Trophoblast cell (in vitro differentiated cells and primary cell): ENCODE data around the gene CYP4A11.
"Not testable (repeated sequence)": the region's sequence is repeated elsewhere in the genome, so short reads cannot be mapped to it uniquely, and the experiment has no call there.

ENCODE experiments used
- DNase-seq, 2 donors: peaks; one replicate each; pipeline ENCODE4 v3.0.0-alpha.2; 2016
- H2AFZ ChIP-seq: 2 replicates; pipeline ENCODE4 v1.6.1; 2013; ENCODE audit warnings: low read length, moderate library complexity, mild to moderate bottlenecking; ENCODE audit not compliant: insufficient read depth, poor library complexity
- H2AK5ac ChIP-seq: 2 replicates; pipeline ENCODE4 v1.6.1; 2013; ENCODE audit warnings: mild to moderate bottlenecking, low read length
- H2BK120ac ChIP-seq: 2 replicates; pipeline ENCODE4 v1.6.1; 2013; ENCODE audit warnings: low read length, mild to moderate bottlenecking, moderate library complexity; ENCODE audit not compliant: insufficient read depth, poor library complexity
- H2BK12ac ChIP-seq: 2 replicates; pipeline ENCODE4 v1.6.1; 2013; ENCODE audit warnings: mild to moderate bottlenecking, low read length, moderate library complexity
- H2BK5ac ChIP-seq: 2 replicates; pipeline ENCODE4 v1.6.1; 2013; ENCODE audit warnings: low read length, low read depth, moderate library complexity, mild to moderate bottlenecking; ENCODE audit not compliant: poor library complexity
- H3K14ac ChIP-seq: 2 replicates; pipeline ENCODE4 v1.6.1; 2013; ENCODE audit warnings: mild to moderate bottlenecking, low read length
- H3K18ac ChIP-seq: 2 replicates; pipeline ENCODE4 v1.6.1; 2013; ENCODE audit warnings: mild to moderate bottlenecking, low read length
- H3K23ac ChIP-seq: 2 replicates; pipeline ENCODE4 v1.6.1; 2013; ENCODE audit warnings: low read length
- H3K27ac ChIP-seq: 2 replicates; pipeline ENCODE4 v1.5.1; 2013; ENCODE audit warnings: low read depth, mild to moderate bottlenecking, inconsistent platforms, low read length, moderate library complexity
- H3K27me3 ChIP-seq: 2 replicates; pipeline ENCODE4 v1.6.1; 2013; ENCODE audit warnings: inconsistent platforms, mild to moderate bottlenecking, low read length, moderate library complexity; ENCODE audit not compliant: insufficient read depth
- H3K36me3 ChIP-seq, 2 experiments: 1 replicate in 1 of 2; 2 replicates in 1 of 2; pipeline ENCODE4 v1.6.1; 2013; ENCODE audit warnings: low read length in 2 of 2, mild to moderate bottlenecking in 2 of 2, moderate library complexity in 1 of 2; ENCODE audit not compliant: insufficient read depth in 2 of 2, control insufficient read depth in 1 of 2
- H3K4ac ChIP-seq: 2 replicates; pipeline ENCODE4 v1.6.1; 2013; ENCODE audit warnings: low read depth, mild to moderate bottlenecking, low read length, moderate library complexity
- H3K4me1 ChIP-seq, 2 experiments: 1 replicate in 1 of 2; 2 replicates in 1 of 2; pipeline ENCODE4 v1.6.1; 2013; ENCODE audit warnings: low read length in 2 of 2, mild to moderate bottlenecking in 2 of 2, moderate library complexity in 1 of 2; ENCODE audit not compliant: insufficient read depth in 2 of 2, control insufficient read depth in 1 of 2
- H3K4me2 ChIP-seq: 2 replicates; pipeline ENCODE4 v1.6.1; 2013; ENCODE audit warnings: inconsistent platforms, mild to moderate bottlenecking, low read length, moderate library complexity
- H3K4me3 ChIP-seq: 2 replicates; pipeline ENCODE4 v1.5.1; 2013; ENCODE audit warnings: mild to moderate bottlenecking, low read depth, low read length, inconsistent platforms
- H3K79me1 ChIP-seq: one replicate; pipeline ENCODE4 v1.6.1; 2013; ENCODE audit warnings: low read length
- H3K79me2 ChIP-seq: 2 replicates; pipeline ENCODE4 v1.6.1; 2013; ENCODE audit warnings: low read length, mild to moderate bottlenecking; ENCODE audit not compliant: control insufficient read depth, insufficient read depth, poor library complexity
- H3K9ac ChIP-seq: 2 replicates; pipeline ENCODE4 v1.6.1; 2013; ENCODE audit warnings: mild to moderate bottlenecking, low read length
- H3K9me3 ChIP-seq: 2 replicates; pipeline ENCODE4 v1.6.1; 2013; ENCODE audit warnings: low read depth, mild to moderate bottlenecking, control low read depth, inconsistent platforms, low read length; ENCODE audit not compliant: insufficient read depth
- H4K12ac ChIP-seq: 2 replicates; pipeline ENCODE4 v1.6.1; 2013; ENCODE audit warnings: low read depth, mild to moderate bottlenecking, low read length, moderate library complexity
- H4K8ac ChIP-seq: 2 replicates; pipeline ENCODE4 v1.6.1; 2013; ENCODE audit warnings: low read depth, mild to moderate bottlenecking, low read length, moderate library complexity
- H4K91ac ChIP-seq: one replicate; pipeline ENCODE4 v1.6.1; 2013; ENCODE audit warnings: low read depth, mild to moderate bottlenecking, low read length, moderate library complexity
- WGBS: extraction: QIAGEN DNeasy Blood & Tissue Kit; methylation state at CpG from one replicate; pipeline ENCODE4 v1.1.7; 2013; ENCODE audit warnings: missing lambda C conversion rate; ENCODE audit not compliant: insufficient read length, insufficient coverage; ENCODE audit errors: extremely low coverage; 5-methylcytosine and 5-hydroxymethylcytosine counted together

The CYP4A11 gene

GRCh38 chr1:46947706-46948105, 6.4 kb upstream of the CYP4A11 start:
- not testable (repeated sequence) for H3K27ac ChIP-seq, H3K18ac ChIP-seq, H3K4ac ChIP-seq, H4K91ac ChIP-seq, H3K79me1 ChIP-seq, H2AK5ac ChIP-seq, H3K9me3 ChIP-seq, H3K36me3 ChIP-seq, H3K79me2 ChIP-seq, H3K23ac ChIP-seq, H2BK120ac ChIP-seq, H3K4me1 ChIP-seq, H3K27me3 ChIP-seq, H2BK5ac ChIP-seq, DNase-seq, H3K14ac ChIP-seq, H3K4me2 ChIP-seq, H3K4me3 ChIP-seq, H3K9ac ChIP-seq, H2BK12ac ChIP-seq, H2AFZ ChIP-seq, H4K12ac ChIP-seq, H4K8ac ChIP-seq
- WGBS: no CpG with 5 or more reads among the region's 2 CpGs

GRCh38 chr1:46942086-46942485, 810 bp upstream of the CYP4A11 start:
- no peak overlapping the region for H2BK5ac ChIP-seq
- H3K79me1 ChIP-seq: no peaks in the 10 kb centered on the region
- H3K36me3 ChIP-seq: no peaks in the 10 kb centered on the region
- H4K8ac ChIP-seq: no peak overlapping the region
- no peak overlapping the region for H3K4me3 ChIP-seq
- H4K91ac ChIP-seq: no peak overlapping the region
- H3K14ac ChIP-seq: no peak overlapping the region
- DNase-seq: no peak
- no peak overlapping the region for H2AFZ ChIP-seq
- no peak overlapping the region for H3K18ac ChIP-seq
- no peak overlapping the region for H3K9ac ChIP-seq
- H3K27me3 ChIP-seq: no peaks in the 10 kb centered on the region
- H3K4ac ChIP-seq: no peak overlapping the region
- no peak overlapping the region for H2BK12ac ChIP-seq
- no peak overlapping the region for H4K12ac ChIP-seq
- no peak overlapping the region for H3K27ac ChIP-seq
- no peak overlapping the region for H3K23ac ChIP-seq
- H3K4me2 ChIP-seq: no peak overlapping the region
- H3K79me2 ChIP-seq: no peaks in the 10 kb centered on the region
- H2BK120ac ChIP-seq: no peak overlapping the region
- H3K9me3 ChIP-seq: peaks cover 2% of the 10 kb centered on the region
- no peaks in the 10 kb centered on the region for H3K4me1 ChIP-seq
- no peak overlapping the region for H2AK5ac ChIP-seq

- H4K12ac ChIP-seq: no peak overlapping the region
- H3K23ac ChIP-seq: no peak overlapping the region
- H3K27me3 ChIP-seq: no peaks in the 10 kb centered on the region
- H4K8ac ChIP-seq: no peak overlapping the region
- WGBS: no CpG with 5 or more reads among the region's 7 CpGs
- H3K27ac ChIP-seq: no peak overlapping the region
- no peak for DNase-seq
- H3K79me2 ChIP-seq: no peaks in the 10 kb centered on the region
- H2AK5ac ChIP-seq: no peak overlapping the region
- no peak overlapping the region for H4K91ac ChIP-seq
- H2BK5ac ChIP-seq: no peak overlapping the region
- no peak overlapping the region for H3K14ac ChIP-seq
- no peak overlapping the region for H2BK120ac ChIP-seq
- no peak overlapping the region for H2BK12ac ChIP-seq
- no peaks in the 10 kb centered on the region for H3K79me1 ChIP-seq
- H3K9me3 ChIP-seq: peaks cover 2% of the 10 kb centered on the region
- H3K18ac ChIP-seq: no peak overlapping the region
- H3K4me2 ChIP-seq: no peak overlapping the region
- no peaks in the 10 kb centered on the region for H3K36me3 ChIP-seq
- no peak overlapping the region for H3K9ac ChIP-seq
- no peak overlapping the region for H3K4me3 ChIP-seq
- H3K4me1 ChIP-seq: no peaks in the 10 kb centered on the region
- H3K4ac ChIP-seq: no peak overlapping the region
- H2AFZ ChIP-seq: no peak overlapping the region
Observed at GRCh38 chr1:46940307-46940706, 969 bp downstream of the CYP4A11 start.

- H3K4me2 ChIP-seq: no peak overlapping the region
- no peak for DNase-seq
- H3K27ac ChIP-seq: no peak overlapping the region
- H3K4me1 ChIP-seq: no peaks in the 10 kb centered on the region
- no peak overlapping the region for H4K8ac ChIP-seq
- no peak overlapping the region for H3K4me3 ChIP-seq
- no CpG with 5 or more reads among the region's 1 CpG for WGBS
- no peak overlapping the region for H2AFZ ChIP-seq
- H2BK5ac ChIP-seq: no peak overlapping the region
- no peaks in the 10 kb centered on the region for H3K36me3 ChIP-seq
- no peak overlapping the region for H2AK5ac ChIP-seq
- no peak overlapping the region for H3K4ac ChIP-seq
- no peak overlapping the region for H4K91ac ChIP-seq
- no peak overlapping the region for H4K12ac ChIP-seq
- peaks cover 2% of the 10 kb centered on the region for H3K9me3 ChIP-seq
- H3K79me2 ChIP-seq: no peaks in the 10 kb centered on the region
- no peak overlapping the region for H2BK12ac ChIP-seq
- H3K14ac ChIP-seq: no peak overlapping the region
- H3K18ac ChIP-seq: no peak overlapping the region
- H3K9ac ChIP-seq: no peak overlapping the region
- no peaks in the 10 kb centered on the region for H3K27me3 ChIP-seq
- H2BK120ac ChIP-seq: no peak overlapping the region
- no peak overlapping the region for H3K23ac ChIP-seq
- no peaks in the 10 kb centered on the region for H3K79me1 ChIP-seq
Observed at GRCh38 chr1:46937270-46937669, 4.0 kb downstream of the CYP4A11 start.
